NCI-H2196 (cell line): Measurements from ENCODE around the gene DMRTC1B.
"Not testable (repeated sequence)": the region's sequence is repeated elsewhere in the genome, so short reads cannot be mapped to it uniquely, and the experiment has no call there.

Experiments used
- DNase-seq: peaks from one replicate; lab custom pipeline; 2025; ENCODE audit not compliant: unreplicated experiment; lab: John Stamatoyannopoulos, UW

DMRTC1B gene

GRCh38 chrX:72776653-72777466 is at the start of gene DMRTC1B:
Gene DMRTC1B, plus strand, starts transcription at chrX:72776890. Its CDS starts 68,246 bp downstream, at chrX:72845136.
- DNase-seq, result not testable (repeated sequence)

GRCh38 chrX:72727846-72728245 is 48.8 kb upstream of the DMRTC1B start:
- DNase-seq, result no peak

- not testable (repeated sequence) for DNase-seq
Measured at GRCh38 chrX:72733636-72734035, 43.1 kb upstream of the DMRTC1B start.

GRCh38 chrX:72735561-72735960 is 41.1 kb upstream of the DMRTC1B start:
- DNase-seq, result no peak

- DNase-seq, result not testable (repeated sequence)
Measured at GRCh38 chrX:72745546-72745945, 31.1 kb upstream of the DMRTC1B start.

GRCh38 chrX:72748545-72748944 is 28.1 kb upstream of the DMRTC1B start:
- DNase-seq, result not testable (repeated sequence)

- not testable (repeated sequence) for DNase-seq
Measured at GRCh38 chrX:72760454-72760853, 16.2 kb upstream of the DMRTC1B start.

GRCh38 chrX:72777467-72777790 is 739 bp downstream of the DMRTC1B start:
- DNase-seq, result not testable (repeated sequence)

- not testable (repeated sequence) for DNase-seq
Measured at GRCh38 chrX:72778146-72778545, 1.5 kb downstream of the DMRTC1B start.

- not testable (repeated sequence) for DNase-seq
Measured at GRCh38 chrX:72782560-72782959, 5.9 kb downstream of the DMRTC1B start, which contains the start of gene FAM236B. Gene FAM236B, minus strand, starts transcription at chrX:72782660. Its CDS starts 100 bp downstream, at chrX:72782560.

GRCh38 chrX:72783365-72783936 is 6.8 kb downstream of the DMRTC1B start:
- DNase-seq, result not testable (repeated sequence)

GRCh38 chrX:72783964-72784363 is 7.3 kb downstream of the DMRTC1B start:
- DNase-seq, result not testable (repeated sequence)

GRCh38 chrX:72788142-72788541 is 11.5 kb downstream of the DMRTC1B start:
- not testable (repeated sequence) for DNase-seq

GRCh38 chrX:72790390-72790789 is 13.7 kb downstream of the DMRTC1B start:
- DNase-seq, result not testable (repeated sequence)

GRCh38 chrX:72808110-72808509 is 31.4 kb downstream of the DMRTC1B start, which contains the start of gene FAM236D:
Gene FAM236D, minus strand, starts transcription at chrX:72808210. Its CDS starts 100 bp downstream, at chrX:72808110.
- not testable (repeated sequence) for DNase-seq

- not testable (repeated sequence) for DNase-seq
Measured at GRCh38 chrX:72830701-72831100, 54.0 kb downstream of the DMRTC1B start.

GRCh38 chrX:72837532-72837931 is 60.8 kb downstream of the DMRTC1B start:
- not testable (repeated sequence) for DNase-seq

GRCh38 chrX:72882898-72883297 is 106.2 kb downstream of the DMRTC1B start:
- not testable (repeated sequence) for DNase-seq

- not testable (repeated sequence) for DNase-seq
Measured at GRCh38 chrX:72889740-72890139, 113.0 kb downstream of the DMRTC1B start.
